H4 (cell line): Measurements from ENCODE around the gene ARHGAP6. TPM values are rescaled to one million over a fixed set of nuclear protein-coding genes. Genes with fewer than 3 reads are reported as not detected.

Source experiments
- DNase-seq: peaks from one replicate; pipeline ENCODE4 v3.0.0-alpha.2; 2015; ENCODE audit warnings: low spot score
- total RNA-seq: library from RNA; depleted of rRNA; stranded (reverse); fragments of >200 nt; shearing (Covaris generic); gene quantifications from 2 replicates; pipeline ENCODE4 v1.2.3, GENCODE V29; 2014; rRNA removed

ARHGAP6 gene, protein sequence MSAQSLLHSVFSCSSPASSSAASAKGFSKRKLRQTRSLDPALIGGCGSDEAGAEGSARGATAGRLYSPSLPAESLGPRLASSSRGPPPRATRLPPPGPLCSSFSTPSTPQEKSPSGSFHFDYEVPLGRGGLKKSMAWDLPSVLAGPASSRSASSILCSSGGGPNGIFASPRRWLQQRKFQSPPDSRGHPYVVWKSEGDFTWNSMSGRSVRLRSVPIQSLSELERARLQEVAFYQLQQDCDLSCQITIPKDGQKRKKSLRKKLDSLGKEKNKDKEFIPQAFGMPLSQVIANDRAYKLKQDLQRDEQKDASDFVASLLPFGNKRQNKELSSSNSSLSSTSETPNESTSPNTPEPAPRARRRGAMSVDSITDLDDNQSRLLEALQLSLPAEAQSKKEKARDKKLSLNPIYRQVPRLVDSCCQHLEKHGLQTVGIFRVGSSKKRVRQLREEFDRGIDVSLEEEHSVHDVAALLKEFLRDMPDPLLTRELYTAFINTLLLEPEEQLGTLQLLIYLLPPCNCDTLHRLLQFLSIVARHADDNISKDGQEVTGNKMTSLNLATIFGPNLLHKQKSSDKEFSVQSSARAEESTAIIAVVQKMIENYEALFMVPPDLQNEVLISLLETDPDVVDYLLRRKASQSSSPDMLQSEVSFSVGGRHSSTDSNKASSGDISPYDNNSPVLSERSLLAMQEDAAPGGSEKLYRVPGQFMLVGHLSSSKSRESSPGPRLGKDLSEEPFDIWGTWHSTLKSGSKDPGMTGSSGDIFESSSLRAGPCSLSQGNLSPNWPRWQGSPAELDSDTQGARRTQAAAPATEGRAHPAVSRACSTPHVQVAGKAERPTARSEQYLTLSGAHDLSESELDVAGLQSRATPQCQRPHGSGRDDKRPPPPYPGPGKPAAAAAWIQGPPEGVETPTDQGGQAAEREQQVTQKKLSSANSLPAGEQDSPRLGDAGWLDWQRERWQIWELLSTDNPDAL (N-terminal part only)
- total RNA-seq: 0.14 and 0.66 TPM in 2 replicates

DNA sequence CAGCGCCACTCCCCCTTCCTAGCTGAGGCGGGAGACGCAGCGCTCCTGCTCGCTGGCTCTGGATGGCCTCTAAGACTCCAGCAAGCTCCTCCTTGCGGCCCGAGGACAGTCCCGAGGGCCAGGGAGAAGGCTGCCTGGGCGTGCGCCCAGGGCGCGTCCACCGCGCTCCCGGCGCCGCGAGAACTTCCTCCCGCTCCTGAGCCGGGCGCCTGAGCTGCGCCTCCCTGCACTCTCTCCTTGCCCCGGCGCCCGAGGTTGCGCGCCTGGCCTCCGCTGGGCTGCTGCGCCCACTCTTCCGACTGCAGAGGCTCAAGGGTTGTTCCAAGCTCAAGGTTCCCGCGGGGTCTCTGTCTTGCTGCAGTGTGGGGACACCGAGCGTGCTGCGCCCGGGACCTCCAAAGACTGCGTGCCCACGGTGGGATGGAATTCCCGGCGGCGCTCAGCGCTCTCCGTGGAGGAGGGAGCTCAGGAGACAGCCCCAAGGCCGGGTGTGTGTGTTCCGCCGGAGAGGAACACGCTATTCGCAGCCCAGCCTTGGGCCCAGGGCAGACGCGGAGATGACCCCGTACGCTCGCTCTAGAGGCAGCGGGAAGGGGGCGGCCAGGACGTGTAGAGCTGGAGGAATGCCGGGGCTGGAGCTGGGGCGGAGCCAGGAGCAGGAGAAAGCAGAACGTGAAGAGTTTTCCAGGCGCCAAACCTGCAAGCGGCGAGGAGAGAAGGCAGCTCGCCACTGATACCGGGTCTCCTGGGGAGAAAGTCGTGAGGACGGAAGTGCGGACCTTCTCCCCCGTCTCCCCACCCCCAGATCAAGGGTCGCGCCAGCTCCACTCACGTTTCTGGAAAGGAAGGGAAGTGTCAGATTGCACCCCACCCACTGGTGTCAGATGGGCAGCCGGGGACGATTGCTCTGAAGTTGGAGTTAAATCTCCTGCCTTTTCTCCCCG is at the start of gene ARHGAP6:
Gene ARHGAP6, minus strand, starts transcription at position 753 of the 944 bp plus-strand sequence. CDS start 1,092 bp downstream, outside the sequence.
- DNase-seq: no peak

DNA sequence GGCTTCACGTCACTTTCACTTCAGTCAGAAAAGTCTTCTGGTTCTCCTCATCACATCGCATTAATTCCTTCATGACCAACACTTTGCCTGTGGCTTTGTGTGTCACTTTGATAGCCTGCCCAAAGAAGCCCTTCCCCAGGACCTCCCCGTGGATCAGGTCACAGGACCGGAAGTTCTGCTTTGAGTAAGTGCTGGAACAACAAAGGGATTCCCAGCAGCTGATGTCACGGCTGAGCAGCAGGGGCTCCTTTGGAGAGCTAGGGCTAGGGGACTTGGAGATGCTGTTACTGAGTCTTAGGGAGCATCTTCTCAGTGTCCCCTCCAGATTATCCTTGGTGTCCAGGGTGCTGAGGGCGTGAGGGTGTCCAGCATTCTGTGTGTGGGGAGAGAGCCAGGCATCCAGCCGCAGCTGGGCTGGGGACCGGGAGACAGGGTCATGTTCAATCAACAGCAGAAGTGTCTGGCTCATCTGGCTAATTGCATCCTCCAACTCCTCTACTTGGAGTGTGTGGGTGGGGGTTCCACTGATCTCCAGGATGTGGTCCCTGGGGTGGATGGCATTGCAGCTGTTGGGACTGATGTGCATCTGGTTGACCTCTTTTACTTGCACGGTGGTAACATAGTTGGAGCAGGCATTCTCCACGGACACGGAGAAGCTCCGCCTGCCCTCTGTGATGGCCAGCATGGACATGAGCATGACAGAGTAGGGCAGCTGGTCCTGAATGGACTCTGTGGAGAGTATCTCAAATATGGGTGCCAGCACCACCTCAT is 39.2 kb upstream of the ARHGAP6 start:
- peak; percentile 13 for DNase-seq

GRCh38 chrX:11703855-11704254 is 38.1 kb upstream of the ARHGAP6 start:
- no peak for DNase-seq

DNA sequence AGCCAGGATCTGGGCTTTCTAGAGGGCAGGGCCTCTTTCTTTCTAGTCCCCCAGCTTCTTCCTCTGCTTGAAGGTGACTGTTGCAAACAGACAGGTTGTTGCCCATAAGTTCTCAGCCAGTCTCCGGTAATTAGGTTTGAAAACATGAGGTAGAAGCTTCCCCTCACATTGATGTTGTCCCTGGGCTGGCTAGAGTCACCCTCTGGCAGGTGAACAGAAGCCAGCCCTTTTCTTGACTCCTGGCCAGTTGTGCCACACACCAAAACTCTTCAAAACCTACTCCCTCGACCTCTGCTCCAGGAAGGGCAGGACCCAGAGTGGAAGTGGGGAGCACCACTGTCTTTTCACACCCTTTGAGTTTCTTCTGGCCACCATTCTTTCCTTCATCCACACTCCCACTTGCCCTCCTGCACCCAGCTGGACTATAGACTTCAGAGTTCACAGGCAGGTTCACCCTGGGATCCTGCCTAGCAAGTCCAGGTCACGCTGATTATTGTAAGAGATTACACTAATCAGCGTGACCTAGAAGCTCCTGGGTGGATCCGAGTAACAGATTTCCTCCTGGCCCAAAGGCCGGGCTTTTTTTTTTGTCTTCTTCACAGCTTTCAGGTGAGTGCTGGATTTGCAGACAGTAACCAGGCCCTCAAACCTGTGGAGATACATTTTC is 37.4 kb upstream of the ARHGAP6 start:
- DNase-seq: no peak

GRCh38 chrX:11702420-11702819 is 36.7 kb upstream of the ARHGAP6 start:
- DNase-seq: no peak

- DNase-seq: no peak
Observed at GRCh38 chrX:11698702-11699101, 33.0 kb upstream of the ARHGAP6 start.

DNA sequence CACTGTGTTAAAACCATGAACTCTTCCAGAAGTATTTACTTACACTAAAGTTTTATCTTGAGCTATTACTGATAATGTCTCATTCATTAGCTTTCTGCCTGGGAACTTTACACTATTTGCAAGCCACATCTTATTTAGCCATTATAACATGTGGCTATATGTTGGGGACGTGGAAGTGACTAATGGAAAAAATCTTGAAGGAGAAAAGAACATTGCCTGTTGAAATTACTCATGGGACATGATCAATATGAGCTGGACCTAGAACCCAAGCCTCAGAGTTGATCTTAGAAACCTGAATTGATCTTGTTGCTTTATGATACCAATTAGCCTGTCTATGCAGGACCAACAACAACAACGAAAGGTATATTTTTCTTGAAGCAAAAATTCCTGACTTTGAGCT is 22.5 kb upstream of the ARHGAP6 start:
- DNase-seq: no peak

- no peak for DNase-seq
Observed at GRCh38 chrX:11687157-11687556, 21.4 kb upstream of the ARHGAP6 start.

DNA sequence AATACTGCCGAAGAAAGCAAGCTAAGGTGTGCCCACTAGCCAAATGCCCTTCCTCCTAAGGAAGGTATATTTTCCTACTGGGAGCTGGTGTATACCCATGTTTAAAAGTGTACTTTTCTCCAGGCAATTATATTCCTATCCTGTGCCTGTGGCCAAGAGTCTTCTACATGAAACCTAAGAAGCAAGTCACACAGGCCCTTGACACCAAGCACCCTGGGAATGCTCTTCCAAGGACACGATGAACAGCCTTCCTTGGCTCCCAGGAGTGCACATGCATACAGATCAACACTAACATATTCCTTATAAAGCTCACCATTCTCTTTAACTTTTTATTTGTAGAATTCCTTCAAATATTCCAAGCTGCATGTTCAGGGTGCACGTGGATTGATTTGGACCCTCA is 17.3 kb upstream of the ARHGAP6 start:
- DNase-seq: no peak

GRCh38 chrX:11678158-11678557 is 12.4 kb upstream of the ARHGAP6 start:
- DNase-seq: no peak

GRCh38 chrX:11672213-11672612 is 6.5 kb upstream of the ARHGAP6 start:
- no peak for DNase-seq

DNA sequence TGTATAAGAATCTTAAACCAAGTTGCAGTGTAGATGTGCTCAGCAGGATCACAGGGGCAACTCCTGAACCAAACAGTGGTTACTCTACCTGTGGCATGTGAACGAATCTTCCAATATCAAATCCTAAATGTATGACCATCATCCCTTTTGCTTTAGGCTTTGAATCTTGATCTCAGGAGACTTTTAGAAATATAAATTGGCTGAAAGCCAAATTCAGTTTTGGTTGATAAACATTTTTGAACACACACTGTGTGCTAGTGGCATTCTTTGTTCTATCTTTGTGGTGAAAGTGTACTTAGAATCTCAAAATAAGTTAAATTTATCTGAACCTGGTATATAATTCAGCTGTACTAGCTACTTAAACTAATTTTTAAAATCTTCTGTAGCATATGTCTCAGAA is 4.6 kb upstream of the ARHGAP6 start:
- DNase-seq: no peak

DNA sequence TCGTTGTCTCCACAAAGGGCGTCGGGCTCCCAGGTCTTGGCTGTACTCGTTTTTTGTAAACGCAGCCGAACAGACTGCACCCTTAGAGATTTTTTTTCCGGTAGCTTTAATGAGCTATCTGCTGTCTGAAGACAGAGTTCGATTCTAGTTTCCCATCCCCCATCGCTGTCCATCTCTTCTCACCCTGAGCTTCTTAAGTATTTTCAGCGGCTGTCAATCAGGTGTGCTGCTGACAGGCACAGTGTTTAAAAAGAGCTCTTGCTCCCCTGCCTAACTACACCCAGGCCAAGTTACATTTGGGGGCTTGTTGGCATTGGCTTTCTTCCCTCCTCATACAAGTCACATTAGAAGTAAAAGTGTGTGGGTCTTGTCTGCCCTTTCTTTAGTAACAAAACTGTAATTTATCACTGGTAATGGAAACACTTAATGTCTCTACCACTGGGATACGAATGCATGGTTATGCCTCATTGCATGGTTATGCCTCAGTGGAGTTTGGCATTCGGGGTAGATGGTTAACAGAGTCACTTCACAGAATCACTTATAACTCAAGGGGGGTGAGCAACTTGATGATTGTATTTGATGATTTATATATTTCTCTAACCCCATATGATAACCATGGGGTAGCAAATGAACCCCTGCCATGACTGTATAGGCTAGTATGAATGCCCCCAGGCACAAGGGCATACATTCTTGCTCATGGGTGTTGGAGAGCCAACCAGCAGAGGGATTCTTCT is 1.4 kb upstream of the ARHGAP6 start:
- DNase-seq: no peak

DNA sequence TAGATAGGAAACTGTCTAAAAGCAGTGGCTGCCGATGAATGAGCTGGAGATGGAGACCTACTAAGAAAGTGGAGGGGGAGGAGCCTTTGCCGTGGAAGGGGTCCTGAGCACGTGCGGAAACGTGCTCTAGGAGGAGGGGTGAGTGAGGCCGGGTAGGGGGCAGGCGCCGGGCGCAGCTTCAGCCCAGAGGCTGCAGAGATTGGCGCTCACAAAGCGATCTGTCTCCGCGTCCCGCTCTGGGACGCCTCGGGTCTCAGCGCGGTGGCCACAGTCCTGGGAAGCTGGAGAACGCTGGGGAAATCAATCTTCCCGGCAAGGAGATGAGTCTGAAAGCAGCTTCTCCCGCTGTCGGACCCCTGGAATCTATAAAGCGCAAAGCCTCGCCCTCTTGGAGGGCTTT is 444 bp upstream of the ARHGAP6 start:
- DNase-seq: no peak

DNA sequence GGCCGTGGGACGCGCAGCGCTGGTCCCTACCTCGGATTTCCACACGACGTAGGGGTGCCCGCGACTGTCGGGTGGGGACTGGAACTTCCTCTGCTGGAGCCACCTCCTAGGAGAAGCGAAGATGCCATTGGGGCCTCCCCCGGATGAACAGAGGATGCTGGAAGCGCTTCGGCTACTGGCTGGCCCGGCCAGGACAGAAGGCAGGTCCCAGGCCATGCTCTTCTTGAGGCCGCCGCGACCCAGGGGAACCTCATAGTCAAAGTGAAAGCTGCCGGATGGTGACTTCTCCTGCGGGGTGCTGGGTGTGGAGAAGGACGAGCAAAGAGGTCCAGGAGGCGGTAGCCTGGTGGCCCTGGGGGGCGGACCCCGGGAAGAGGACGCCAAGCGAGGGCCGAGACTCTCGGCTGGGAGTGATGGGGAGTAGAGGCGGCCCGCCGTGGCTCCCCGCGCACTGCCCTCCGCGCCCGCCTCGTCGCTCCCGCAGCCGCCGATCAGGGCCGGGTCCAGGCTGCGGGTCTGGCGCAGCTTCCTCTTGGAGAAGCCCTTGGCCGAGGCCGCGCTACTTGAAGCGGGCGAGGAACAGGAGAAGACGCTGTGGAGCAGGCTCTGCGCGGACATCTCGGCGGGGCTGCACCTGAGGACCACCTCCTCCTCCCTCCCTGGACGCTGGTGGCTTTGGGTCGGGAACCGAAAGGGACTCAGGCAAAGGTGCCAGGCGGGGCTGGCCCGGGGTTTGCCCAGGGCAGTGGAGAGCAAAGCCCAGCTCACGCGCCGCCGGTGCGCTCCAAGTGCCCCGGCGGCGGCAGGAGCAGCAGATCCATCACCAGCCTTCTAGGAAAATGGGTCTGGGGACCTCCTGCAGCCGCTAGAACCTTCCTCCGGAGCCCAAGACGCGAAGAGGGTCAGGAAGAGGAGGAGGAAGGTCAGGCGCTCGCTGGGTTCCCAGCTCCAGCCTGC is 1.2 kb downstream of the ARHGAP6 start:
- no peak for DNase-seq

GRCh38 chrX:11663875-11664210 is 1.9 kb downstream of the ARHGAP6 start:
- DNase-seq: no peak

DNA sequence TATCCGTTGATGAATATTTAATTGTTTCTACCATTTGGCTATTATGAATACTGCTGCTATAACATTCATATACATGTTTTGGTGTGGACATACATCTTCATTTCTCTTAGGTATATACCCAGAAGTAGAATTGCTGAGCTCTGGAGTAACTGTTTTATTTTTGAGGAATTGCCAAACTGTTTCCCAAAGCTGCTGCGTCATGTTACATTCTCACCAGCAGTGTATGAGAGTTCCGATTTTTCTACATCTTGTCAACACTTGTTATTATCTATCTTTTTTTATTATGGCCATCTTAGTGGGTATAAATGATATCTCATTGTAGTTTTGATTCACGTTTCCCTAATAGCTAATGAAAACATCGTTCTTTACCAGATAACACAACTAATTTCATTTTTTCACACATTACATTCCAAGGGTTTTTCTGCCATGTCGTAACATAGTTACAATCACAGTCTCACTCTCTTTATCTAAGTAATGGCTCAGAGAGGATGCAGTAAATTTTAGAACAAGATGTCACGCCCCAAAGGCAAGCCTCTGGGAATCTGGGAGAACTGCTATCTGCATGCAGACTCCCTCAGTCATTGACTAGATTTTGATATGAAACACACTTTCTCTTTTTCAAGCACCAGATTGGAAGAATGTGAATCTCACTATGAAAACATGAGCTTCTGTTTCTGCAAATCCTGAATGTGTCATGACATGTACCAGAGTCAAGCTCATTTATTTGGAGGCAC is 10.3 kb downstream of the ARHGAP6 start:
- no peak for DNase-seq
